Smooth muscle cell of the brain vasculature (primary cell): ENCODE data around the gene ITPRIPL1.

Experiments used
- DNase-seq: peaks from one replicate; pipeline ENCODE4 v3.0.0-alpha.2; 2012; ENCODE audit warnings: low read depth, low spot score

Gene ITPRIPL1

GRCh38 chr2:96323849-96324248, 1.3 kb upstream of the ITPRIPL1 start:
- no peak for DNase-seq

- DNase-seq: no peak
Measured at GRCh38 chr2:96324721-96325040, 436 bp upstream of the ITPRIPL1 start.

- DNase-seq: no peak
Measured at GRCh38 chr2:96325884-96326255, 753 bp downstream of the ITPRIPL1 start.

DNA sequence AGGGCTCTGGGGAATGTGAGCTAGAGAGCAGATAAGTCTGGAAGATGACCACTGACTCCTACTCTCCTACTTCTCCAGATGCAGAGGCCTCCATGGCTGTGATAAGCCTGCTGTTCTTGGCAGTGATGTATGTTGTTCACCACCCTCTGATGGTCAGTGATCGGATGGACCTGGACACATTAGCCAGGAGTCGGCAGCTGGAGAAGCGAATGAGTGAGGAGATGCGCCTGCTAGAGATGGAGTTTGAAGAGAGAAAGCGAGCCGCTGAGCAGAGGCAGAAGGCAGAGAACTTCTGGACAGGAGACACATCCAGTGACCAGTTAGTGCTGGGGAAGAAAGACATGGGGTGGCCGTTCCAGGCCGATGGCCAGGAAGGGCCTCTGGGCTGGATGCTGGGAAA, 1.4 kb downstream of the ITPRIPL1 start:
- DNase-seq: no peak

- no peak for DNase-seq
Measured at GRCh38 chr2:96326990-96327820, 2.1 kb downstream of the ITPRIPL1 start.

DNA sequence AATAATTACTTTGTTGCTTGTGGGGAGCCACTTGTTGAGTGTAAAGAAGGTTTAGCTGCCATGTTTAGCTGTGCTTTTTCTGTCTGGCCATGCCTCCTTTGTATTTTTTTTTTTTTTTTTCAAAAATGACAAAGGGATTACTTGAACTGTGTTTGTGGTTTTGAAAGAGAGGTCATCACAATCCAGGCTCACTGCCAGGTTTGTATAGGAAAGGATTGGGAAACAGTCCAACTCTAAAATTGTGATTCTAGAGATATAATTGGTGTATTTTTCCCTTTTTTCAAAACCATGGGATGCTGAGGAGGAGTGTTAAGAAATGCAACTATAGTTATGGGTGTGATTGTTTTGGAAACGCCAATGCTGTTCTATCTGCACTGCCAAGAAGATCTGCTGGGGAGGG, 4.3 kb downstream of the ITPRIPL1 start:
- DNase-seq: no peak

- DNase-seq: no peak
Measured at GRCh38 chr2:96329874-96330273, 4.8 kb downstream of the ITPRIPL1 start.

GRCh38 chr2:96330407-96330806, 5.3 kb downstream of the ITPRIPL1 start:
- no peak for DNase-seq

GRCh38 chr2:96333708-96334107, 8.6 kb downstream of the ITPRIPL1 start:
- no peak for DNase-seq

DNA sequence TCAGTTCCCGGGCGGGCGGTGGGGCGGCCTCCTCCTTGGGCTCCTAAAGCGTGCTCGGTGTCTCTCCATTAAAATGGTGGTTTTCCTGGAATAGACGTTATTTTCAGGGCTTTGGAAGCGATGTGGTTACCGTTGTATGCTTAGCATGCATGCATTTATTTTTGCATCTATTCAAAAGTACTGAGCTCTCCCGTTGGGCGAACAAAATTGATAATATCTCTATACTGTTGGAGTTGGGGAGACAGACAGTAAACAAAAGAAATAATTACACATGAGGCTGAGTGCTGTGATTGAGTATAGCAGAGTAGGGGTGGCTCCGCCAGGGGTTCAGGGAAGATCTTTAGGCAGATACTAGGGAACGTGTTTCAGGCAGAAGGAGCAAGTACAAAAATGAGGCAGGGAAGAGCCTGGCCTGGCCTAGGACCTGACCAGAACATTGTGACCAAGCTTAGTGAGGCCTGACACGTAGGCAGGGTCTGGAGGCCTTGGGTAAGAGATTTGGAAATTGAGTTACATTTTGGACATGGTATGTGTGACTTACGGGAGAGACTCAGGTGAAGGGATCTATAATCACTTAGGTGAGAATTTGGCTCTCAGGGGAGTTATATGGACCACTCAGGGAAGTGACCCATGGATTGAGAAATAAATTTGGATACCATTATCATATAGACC, 11.1 kb downstream of the ITPRIPL1 start:
- no peak for DNase-seq

- no peak for DNase-seq
Measured at GRCh38 chr2:96336873-96337272, 11.8 kb downstream of the ITPRIPL1 start.

DNA sequence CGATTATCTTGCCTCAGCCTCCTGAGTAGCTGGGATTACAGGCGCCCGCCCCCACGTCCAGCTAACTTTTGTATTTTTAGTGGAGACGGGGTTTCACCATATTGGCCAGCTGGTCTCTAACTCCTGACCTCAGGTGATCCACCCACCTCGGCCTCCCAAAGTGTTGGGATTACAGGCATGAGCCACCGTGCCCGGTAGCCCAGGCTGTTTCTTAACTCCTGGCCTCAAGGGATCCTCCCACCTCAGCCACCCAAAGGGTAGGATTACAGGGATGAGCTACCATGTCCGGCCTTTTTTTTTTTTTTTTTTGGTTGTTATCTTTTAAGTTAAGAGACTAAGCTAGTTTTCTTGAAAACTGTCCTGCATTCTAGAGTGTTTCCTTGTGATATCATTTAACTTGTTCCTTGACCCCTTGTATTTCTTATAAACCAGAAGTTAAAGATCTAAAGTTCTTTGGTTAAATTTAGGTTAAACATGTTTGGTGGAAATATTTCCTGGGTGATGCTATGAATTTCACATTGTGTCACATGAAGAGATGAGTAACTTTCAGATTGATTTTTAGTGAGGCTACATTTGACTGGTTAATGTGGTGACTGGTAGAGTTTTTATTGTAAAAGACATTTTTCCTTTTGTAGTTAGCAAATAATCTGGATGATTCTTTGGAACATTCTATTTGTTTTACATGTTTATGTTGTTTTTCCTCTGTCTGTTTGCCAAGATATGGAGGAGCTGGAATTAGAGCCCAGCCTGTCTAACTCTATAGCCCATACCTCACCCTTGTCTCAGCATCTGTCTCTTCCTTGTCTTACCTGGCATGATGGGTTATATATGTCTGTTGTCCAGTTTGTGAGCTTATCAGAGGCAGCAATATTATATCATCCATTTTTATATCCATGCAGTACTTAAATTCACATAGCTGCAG, 15.6 kb downstream of the ITPRIPL1 start:
- DNase-seq: no peak

- no peak for DNase-seq
Measured at GRCh38 chr2:96341641-96342040, 16.5 kb downstream of the ITPRIPL1 start.

- DNase-seq: peak; percentile 52
Measured at GRCh38 chr2:96342085-96342484, 17.0 kb downstream of the ITPRIPL1 start.

GRCh38 chr2:96344011-96344410, 18.9 kb downstream of the ITPRIPL1 start:
- no peak for DNase-seq

DNA sequence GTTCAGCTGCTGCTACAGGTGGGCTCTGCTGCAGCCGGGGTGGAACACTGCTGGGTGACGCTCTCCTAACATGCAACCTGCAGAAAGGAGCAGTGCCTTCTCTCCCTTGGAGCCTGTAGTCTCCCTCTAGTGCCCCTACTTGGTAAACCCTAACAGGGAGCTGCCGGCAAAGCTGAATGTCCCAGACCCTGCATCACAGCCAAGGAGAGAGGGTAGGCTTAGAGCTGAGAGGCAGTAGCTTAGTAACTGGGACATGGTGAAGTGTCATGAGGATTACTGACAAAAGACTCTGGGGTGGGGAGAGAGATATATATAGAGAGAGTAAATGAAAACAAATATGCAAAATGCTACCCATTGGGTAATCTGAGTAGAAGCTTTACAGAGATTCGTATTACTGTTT, 20.3 kb downstream of the ITPRIPL1 start:
- DNase-seq: no peak

DNA sequence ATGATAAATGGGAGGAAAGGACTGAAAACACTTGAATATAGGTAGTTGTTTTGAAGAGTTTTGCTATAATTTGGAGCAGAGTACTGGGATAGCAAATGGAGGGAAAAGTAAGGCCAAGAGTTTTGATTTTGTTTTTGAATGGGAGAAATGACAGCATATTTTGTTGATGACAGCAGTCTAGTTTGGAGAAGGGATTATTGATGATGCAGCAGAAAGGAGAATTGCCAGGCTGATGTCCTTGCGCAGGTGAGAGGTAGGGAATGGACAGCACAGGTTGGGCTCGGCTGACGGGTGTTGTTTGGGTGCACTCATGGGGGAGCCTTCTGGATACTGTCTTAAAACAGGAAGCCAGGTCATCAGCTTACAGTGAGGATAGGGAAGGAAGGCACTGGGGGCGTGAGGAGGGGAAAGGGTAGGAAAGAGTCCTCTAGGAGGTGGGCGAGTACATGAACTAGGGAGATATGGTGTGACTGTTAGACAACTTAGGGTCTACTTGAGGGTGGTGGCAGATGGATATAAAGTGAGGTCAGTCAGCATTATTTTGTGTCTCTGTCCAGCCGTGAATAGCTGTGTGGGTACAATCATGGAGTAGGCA, 20.8 kb downstream of the ITPRIPL1 start:
- no peak for DNase-seq

DNA sequence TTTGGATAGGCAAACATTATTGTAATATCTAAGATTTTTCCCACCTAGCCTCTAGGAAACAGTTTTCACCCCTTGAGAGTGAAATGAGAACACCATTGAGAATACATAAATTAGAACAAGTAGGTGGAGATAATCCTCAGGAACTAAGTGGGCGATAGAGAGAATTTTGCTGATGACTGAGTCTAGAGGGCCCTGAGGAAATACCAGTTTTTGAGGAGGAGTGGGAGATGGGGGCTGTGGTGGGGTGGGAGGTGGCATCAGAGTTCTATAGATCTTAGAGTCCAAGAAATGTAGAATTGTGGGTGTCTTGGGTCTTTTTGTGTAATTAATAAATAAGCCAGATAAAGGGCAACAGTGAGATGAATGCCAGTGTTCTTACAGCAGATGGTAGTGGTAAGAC, 22.3 kb downstream of the ITPRIPL1 start:
- DNase-seq: no peak

DNA sequence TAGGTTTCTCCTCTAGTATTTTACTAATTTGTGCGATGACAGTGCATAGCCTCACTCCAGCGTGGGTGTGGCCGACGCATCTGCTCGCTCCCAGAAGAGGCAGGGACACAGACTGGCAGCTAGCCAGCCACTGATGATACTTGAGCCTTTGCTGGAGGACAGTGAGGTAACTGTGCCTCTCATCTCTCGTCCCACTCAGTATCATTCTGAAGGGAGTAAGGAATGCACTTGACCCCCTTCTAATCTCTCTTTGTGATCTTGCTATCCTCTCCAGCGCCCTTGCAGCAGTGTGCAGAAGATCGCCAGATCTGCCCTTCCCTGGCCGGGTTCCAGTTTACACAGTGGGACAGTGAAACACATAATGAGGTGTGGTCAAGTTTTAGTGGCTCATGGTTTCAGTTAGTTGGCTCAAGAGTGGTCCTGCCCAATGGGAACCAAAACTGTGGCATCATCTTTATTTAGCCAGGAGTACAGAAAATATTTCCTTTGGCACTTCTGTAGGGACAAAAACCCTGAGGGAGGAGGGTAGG, 28.0 kb downstream of the ITPRIPL1 start:
- peak; percentile 54 for DNase-seq

GRCh38 chr2:96353606-96354101, 28.5 kb downstream of the ITPRIPL1 start:
- peak; percentile 57 for DNase-seq

DNA sequence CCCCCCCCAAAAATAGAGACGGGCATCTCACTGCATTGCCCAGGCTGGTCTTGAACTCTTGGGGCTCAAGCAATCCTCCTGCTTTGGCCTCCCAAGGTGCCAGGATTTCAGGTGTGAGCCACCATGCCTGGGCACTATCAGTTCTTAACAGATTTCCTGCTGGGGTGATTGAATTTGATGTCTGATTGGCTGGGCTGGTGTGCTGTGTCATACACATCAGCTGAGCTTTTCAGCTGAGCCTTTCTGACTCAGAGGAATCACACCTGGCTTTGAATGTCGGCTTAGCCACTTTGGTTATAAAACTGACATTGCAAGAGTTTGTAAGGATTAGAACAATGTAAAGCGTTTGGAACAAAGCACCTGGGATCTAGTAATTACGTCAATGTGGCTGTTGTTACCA, 29.4 kb downstream of the ITPRIPL1 start:
- no peak for DNase-seq

DNA sequence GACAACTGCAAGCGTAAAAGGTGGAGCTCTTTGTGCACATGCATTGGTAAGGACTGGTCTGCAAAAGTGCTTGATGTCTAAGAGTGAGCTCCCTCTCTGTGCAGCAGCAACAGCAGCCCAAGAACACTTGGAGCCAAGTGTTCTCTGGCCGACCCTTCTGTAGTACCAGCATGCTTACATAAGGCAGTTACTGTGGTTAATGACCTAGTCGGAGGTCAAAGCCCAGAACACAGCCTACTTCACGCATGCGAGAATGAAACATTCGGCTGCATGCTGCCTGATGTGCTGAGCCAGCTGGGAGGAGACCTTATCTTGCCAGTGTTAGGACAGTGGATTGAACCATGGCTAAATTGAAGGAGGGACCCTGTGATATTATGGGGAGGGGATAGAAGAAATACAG, 31.8 kb downstream of the ITPRIPL1 start:
- DNase-seq: no peak
